GM19455 (cell line): Measurements from ENCODE around the gene FRMD4A.

Experiments
- ATAC-seq: cut with Tn5 transposase; IDR thresholded peaks from one replicate; pipeline ENCODE4 v1.9.1; 2021; ENCODE audit not compliant: unreplicated experiment

FRMD4A gene

GRCh38 chr10:14330388-14331061 lies at the start of gene FRMD4A:
FRMD4A (minus strand) TSS chr10:14330924.
- ATAC-seq: no peak

- no peak for ATAC-seq
Observed at GRCh38 chr10:14379556-14380280, 49.0 kb upstream of the FRMD4A start.

GRCh38 chr10:14378387-14378960 lies 47.8 kb upstream of the FRMD4A start:
- no peak for ATAC-seq

GRCh38 chr10:14377591-14378175 lies 47.0 kb upstream of the FRMD4A start:
- ATAC-seq: no peak

GRCh38 chr10:14374745-14375445 lies 44.2 kb upstream of the FRMD4A start:
- no peak for ATAC-seq

GRCh38 chr10:14372606-14373005 lies 41.9 kb upstream of the FRMD4A start:
- no peak for ATAC-seq

GRCh38 chr10:14371581-14371980 lies 40.9 kb upstream of the FRMD4A start:
- no peak for ATAC-seq

- ATAC-seq: no peak
Observed at GRCh38 chr10:14370894-14371293, 40.2 kb upstream of the FRMD4A start.

GRCh38 chr10:14369906-14370305 lies 39.2 kb upstream of the FRMD4A start:
- ATAC-seq: no peak

- ATAC-seq: no peak
Observed at GRCh38 chr10:14366760-14367159, 36.0 kb upstream of the FRMD4A start.

- ATAC-seq: no peak
Observed at GRCh38 chr10:14365266-14365665, 34.5 kb upstream of the FRMD4A start.

GRCh38 chr10:14362104-14362503 lies 31.4 kb upstream of the FRMD4A start:
- no peak for ATAC-seq

- no peak for ATAC-seq
Observed at GRCh38 chr10:14360961-14361360, 30.2 kb upstream of the FRMD4A start.

- no peak for ATAC-seq
Observed at GRCh38 chr10:14360515-14360914, 29.8 kb upstream of the FRMD4A start.

GRCh38 chr10:14358886-14359573 lies 28.3 kb upstream of the FRMD4A start:
- ATAC-seq: no peak

- ATAC-seq: no peak
Observed at GRCh38 chr10:14356921-14357320, 26.2 kb upstream of the FRMD4A start.

GRCh38 chr10:14355750-14356149 lies 25.0 kb upstream of the FRMD4A start:
- no peak for ATAC-seq

- ATAC-seq: no peak
Observed at GRCh38 chr10:14353291-14353913, 22.7 kb upstream of the FRMD4A start.

GRCh38 chr10:14350006-14350405 lies 19.3 kb upstream of the FRMD4A start:
- ATAC-seq: no peak

- ATAC-seq: no peak
Observed at GRCh38 chr10:14349081-14349480, 18.4 kb upstream of the FRMD4A start.
